Tibial nerve (tissue), 4 donors: ENCODE results near the gene SLC2A6.

ENCODE experiments used
- EP300 ChIP-seq, 2 donors: sonication (generic); formaldehyde crosslinking; IDR thresholded peaks; one replicate each; pipeline ENCODE4 v1.6.1; 2017; ENCODE audit warnings: antibody characterized with exemption in 2 of 2, mild to moderate bottlenecking in 1 of 2
- TF ChIP-seq, protein P1 (sequence below), 5 experiments: fragments of 200-600 bp in 3 of 5; fragments of 450-650 bp in 2 of 5; sonication (generic) in 3 of 5; IDR thresholded peaks; one replicate each; pipeline ENCODE4 v1.5.1; 2016 to 2019; ENCODE audit warnings: antibody characterized with exemption in 5 of 5, mild to moderate bottlenecking in 3 of 5, moderate library complexity in 2 of 5

GRCh38 chr9:133454943-133455673 lies 23.8 kb downstream of the SLC2A6 start:
- TF ChIP-seq, protein P1, sequence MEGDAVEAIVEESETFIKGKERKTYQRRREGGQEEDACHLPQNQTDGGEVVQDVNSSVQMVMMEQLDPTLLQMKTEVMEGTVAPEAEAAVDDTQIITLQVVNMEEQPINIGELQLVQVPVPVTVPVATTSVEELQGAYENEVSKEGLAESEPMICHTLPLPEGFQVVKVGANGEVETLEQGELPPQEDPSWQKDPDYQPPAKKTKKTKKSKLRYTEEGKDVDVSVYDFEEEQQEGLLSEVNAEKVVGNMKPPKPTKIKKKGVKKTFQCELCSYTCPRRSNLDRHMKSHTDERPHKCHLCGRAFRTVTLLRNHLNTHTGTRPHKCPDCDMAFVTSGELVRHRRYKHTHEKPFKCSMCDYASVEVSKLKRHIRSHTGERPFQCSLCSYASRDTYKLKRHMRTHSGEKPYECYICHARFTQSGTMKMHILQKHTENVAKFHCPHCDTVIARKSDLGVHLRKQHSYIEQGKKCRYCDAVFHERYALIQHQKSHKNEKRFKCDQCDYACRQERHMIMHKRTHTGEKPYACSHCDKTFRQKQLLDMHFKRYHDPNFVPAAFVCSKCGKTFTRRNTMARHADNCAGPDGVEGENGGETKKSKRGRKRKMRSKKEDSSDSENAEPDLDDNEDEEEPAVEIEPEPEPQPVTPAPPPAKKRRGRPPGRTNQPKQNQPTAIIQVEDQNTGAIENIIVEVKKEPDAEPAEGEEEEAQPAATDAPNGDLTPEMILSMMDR (IDR thresholded peaks at IDR 0.05) = no peak
- TF ChIP-seq EP300 (IDR thresholded peaks at IDR 0.05) = no peak
